HG03565 (cell line): ENCODE data around the gene SBF2.
A peak's percentile ranks its signal among the peaks of the same experiment; 100 is the strongest.

Source experiments
- ATAC-seq: cut with Tn5 transposase; IDR thresholded peaks from one replicate; pipeline ENCODE4 v1.9.1; 2021; ENCODE audit warnings: mild to moderate bottlenecking, moderate library complexity; ENCODE audit not compliant: unreplicated experiment

SBF2 gene

DNA sequence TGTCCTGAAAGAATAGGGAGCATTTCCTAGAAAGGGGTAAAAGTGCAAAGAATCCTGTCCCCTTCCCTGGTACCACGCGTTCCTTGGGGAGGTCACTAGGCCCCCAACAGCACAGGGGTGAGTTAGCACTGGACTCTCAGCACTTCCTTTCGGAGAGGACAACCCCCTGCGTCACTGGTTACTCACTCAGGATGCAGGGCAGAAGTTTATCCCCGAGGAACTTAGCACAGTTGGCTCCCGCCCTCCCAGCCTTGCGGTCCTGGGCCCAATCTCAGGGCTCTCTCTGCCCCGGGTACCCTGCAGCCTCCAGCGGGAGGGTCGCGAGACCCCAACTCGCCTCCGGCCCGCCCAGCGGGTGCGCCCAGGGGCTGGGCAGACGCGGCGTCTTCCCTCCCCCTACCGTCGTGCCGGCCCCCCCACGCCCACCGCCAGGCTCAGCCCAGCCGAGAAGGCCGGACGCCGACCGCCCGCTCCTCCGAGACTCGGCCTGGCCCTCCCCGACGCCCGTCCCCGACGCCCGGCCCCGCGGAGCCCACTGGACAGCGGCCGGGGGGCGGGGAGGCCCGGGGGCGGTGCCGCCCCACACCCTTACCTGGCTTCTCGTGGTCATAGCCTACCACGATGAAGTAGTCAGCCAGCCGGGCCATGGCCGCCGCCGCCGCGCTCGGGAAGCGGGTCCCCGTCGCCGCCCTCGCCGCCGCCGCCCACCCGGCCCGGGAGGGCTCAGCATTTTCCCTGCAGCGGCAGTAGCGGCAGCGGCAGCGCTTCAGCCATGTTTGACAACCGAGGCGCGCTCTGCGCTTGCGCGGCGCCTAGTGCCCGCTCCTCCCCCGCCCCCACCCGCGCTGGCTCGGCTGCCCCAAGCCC is at the start of gene SBF2:
Gene SBF2 (minus strand): TSS at position 797 of the 867 bp plus-strand sequence. CDS start 150 bp downstream, at position 647.
- ATAC-seq: peak; percentile 30

DNA sequence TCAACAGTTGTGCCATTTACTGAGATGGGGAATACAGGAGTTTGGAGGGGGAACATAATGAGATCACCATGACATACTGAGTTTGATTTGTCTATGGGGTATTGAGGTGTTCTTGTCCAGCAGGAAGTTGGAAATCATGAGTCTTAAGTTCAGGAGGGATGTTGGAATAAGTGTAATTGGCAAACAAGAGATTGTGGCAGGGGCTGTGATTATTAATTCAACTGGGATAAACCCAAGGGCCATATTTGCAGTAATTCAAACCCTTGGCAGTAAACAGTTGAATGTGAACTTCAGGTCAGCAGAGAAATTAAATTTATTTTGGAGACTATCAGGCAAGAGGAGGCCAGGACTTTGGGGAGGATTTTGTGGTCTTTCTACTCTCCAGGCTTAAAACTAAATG is 44.3 kb upstream of the SBF2 start:
- no peak for ATAC-seq

DNA sequence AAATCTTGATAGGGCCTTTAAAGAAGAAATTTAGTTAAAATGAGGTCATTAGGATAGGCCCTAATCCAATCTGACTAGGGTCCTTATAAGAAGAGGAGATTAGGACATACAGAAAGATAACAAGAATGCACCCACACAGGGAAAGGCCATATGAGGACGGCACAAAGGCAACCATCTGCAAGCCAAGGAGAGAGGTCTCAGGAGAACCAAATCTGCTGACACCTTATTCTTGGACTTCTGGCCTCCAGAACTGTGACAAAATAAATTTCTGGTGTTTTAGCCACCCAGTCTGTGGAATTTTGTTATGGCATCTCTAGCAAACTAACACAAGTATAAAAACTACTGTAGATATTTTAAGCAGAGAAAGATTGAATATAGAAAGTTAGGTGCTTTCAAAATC is 39.5 kb upstream of the SBF2 start:
- no peak for ATAC-seq

DNA sequence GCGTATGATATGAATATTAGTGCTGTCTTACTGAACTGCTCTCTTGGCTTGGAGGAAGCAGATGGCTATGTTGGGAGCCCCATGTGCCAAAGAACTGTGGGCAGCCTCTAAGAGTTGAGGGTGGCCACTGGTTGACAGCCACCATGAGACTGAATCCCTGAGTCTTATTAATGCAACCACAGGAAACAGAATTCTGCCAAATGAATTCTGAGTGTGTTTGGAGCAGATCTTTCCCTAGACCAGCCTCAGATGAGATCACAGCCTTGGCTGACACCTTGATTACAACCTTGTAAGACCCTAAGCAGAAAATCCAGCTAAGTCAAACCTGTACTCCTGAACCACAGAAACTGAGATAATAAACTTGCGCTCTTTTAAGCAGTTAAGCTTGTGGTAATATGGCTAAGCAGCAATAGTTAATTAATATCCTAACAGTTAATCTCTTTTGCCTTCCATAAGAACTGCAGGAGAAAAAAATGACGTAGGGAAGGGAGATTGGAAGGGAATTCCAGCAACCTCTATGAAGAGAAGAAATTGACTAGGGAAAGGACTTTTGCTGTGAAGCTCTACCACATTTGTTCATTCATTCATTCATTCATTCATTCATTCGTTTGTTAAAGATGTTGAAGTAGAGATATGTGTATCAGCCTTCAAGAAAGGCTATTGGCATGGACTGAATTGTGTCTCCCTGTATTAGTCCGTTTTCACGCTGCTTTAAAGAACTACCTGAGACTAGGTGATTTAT is 37.7 kb upstream of the SBF2 start:
- no peak for ATAC-seq

DNA sequence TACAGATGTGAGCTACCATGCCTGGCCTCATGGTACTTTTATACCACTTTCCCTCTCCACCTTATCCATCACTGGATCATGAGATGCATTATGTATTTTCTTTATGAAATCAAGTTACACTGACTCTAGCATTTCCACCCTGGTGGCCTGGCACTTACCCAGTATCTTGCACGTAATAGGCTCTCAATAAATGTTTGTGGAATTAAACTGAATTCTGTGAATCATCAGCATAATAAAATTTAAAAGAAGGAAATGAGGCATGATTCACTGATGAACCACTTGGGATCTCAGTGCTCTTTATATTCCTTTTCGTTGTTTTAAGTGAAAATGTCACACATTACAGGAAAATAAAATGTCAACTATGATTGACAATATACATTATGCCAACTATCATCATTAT is 35.9 kb upstream of the SBF2 start:
- ATAC-seq: no peak

DNA sequence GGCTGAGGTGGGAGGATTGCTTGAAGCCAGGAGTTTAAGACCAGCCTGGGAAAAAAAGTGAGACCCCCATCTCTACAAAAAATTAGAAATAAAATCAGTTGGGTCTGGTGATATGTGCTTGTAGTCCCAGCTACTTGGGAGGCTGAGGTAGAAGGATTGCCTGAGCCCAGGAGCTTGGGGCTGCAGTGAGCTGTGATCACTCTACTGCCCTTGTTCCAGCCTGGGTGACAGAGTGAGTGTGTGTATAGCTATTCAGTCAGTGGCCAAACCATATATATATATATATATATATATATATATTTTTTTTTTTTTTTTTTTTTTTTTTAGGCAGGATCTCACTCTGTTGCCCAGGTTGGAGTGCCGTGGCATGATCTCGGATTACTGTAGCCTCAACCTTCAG is 35.3 kb upstream of the SBF2 start:
- no peak for ATAC-seq

DNA sequence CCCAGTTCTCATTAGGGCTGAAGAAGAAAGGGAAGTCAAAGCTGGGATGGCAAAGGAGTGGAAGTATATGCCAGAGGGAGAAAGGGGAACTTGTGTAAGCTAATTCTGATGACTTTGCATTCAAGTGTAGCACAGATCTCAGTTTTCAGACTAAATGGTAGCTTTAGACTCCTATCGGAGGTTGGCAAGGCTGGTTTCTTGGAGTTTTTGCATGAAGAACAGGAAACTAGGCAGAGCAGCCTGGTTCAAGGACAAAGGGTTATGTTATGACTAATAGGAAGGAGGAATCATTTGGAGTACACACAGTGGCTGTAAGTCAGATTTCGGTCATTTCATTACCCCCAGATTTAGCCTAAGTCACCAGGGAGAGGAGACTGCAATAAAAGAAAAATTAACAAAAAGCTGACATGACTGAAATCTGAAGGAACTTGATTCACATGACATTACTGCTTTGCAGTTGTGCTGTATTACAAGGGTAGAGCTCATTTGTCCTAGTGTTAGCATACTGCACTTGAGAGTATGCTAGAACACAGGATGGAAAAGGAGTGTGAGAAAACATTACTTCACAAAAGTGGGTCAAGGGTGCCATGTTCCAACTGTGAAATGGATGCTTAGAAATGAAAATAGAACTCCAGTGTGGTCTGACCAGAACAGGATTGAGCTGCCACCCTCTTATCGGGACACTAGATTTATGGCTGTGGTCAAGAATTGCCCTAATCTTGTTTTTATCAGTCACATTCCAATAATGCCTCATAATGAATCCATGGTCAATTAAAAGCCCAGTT is 34.5 kb upstream of the SBF2 start:
- no peak for ATAC-seq

DNA sequence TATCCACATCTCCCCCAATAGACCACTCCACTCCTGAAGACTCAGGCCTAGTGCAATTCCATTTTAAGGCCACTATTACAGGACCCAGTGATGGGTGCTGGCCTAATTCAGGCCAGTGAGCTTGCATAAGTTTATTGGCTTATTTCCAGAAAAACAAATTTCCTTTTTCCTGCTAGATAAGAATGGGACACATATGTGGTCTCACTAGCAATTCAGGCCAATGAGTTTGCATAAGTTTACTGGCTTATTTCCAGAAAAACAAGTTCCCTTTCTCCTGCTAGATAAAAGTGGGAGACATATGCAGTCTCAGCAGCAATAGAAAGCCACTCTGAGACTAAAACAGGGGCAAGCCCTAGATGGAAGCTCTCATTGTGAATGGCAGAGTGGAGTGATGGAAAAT is 33.2 kb upstream of the SBF2 start:
- no peak for ATAC-seq

DNA sequence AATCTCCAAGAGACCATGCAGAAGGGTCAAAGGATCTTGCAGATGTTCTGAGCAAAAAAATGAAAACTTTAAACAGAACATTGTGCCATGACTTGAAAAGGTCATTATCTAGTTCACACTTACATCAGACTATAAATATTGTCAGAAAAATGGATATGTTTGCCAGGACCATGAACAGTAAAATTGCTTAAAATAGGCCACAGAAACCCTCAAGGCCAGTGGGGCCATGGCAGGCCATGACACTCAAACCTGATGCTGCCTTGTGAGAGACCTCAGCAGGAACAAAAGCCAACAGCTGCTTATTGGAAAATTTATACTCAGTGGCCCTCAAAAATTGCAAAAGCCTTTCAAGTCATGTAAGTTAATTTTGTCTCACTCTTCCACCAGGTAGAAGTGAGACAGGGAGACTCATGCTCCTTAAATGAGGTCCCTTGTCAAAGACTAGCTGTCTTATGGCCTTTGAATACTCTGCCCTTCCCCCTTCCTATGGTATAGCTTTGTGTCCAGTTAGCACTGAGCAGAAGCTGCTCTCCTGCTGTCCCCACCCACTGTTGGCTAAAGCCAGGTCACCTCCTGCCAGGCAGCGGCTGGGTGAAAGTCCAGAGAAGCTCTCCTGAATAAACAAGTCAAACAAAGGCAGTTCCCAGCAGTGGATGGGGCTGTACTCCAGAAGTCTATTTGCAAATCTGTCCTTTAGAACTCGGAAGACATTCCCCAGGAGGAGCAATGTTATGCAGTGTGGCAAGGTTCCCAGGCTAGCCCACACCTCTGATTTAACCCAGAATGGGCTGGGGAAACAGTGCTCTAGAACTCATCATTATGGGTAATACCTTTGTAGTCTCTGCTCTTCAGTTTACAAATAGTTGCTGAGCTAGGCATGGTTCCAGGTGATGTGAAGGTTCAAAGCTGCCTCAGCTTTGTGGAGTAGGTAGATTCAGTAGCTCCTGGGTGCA is 32.3 kb upstream of the SBF2 start:
- no peak for ATAC-seq

DNA sequence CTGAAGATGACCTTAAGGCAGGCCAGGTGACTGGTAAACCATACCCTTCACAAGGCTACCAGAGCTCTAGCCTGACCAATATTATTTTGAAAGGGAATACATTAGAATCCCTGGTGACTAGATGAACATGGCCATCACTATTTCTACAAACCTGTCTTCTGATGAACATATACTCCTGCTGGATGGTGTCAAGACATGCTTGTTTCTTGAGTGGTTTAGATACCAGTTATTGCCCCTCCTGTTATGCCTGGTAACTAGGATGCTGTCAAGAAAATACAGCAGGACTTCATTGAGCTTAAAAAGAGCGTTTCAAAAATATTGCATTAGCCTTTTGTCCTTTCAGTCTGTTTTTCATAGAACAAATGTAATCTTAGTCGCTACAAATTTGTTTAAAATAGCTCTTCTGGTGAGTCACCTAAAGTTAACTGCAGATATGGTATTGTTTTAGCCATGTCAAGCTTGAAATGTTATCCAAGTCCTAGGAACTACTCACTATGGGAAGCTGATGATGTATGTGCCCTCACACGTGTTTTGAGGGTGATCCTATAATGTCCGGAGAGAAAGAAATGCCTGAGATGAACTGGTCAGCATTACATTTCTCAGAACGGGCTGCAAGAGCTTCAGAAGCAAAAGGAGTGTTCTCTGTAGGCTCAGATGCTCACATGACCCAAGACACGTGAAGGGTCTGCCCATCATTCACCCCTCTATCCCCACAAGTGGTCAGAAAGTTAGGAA is 31.4 kb upstream of the SBF2 start:
- ATAC-seq: no peak

DNA sequence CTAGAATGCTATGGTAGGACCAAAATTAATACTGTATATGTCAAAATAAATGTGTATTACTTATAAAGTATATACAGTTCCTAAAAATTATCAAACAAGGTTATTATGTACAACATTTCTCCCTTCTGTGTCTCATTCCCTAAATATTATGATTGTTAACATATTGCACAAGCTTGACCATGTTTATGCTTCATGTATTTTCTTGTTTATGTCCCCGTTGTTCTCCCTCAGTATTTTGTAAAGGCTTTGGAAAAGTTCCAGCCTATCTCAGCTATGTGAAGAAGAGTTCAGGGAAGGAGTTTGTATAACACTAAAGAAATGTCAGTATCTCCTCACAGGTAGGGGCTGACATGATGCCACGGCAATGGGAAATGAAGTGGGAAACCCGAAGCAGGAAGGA is 30.5 kb upstream of the SBF2 start:
- ATAC-seq: no peak

DNA sequence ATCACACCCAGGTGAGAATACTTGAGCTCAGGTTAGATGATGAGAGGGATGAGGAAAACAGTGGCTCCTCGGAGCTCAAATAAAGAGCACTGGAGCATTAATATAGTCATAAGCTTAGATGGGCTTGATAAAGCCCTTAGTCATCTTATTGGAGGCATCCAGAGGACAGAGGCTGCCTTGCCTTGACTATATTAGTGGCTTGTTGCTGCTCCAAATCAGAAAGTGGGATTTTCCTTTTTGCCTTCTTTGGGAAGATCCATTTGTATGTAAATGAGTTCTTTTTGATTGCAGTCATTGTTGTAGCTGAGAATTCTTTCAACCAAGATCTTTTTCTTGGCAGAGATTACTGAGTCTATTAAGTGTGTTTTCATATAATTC is 29.8 kb upstream of the SBF2 start:
- no peak for ATAC-seq

DNA sequence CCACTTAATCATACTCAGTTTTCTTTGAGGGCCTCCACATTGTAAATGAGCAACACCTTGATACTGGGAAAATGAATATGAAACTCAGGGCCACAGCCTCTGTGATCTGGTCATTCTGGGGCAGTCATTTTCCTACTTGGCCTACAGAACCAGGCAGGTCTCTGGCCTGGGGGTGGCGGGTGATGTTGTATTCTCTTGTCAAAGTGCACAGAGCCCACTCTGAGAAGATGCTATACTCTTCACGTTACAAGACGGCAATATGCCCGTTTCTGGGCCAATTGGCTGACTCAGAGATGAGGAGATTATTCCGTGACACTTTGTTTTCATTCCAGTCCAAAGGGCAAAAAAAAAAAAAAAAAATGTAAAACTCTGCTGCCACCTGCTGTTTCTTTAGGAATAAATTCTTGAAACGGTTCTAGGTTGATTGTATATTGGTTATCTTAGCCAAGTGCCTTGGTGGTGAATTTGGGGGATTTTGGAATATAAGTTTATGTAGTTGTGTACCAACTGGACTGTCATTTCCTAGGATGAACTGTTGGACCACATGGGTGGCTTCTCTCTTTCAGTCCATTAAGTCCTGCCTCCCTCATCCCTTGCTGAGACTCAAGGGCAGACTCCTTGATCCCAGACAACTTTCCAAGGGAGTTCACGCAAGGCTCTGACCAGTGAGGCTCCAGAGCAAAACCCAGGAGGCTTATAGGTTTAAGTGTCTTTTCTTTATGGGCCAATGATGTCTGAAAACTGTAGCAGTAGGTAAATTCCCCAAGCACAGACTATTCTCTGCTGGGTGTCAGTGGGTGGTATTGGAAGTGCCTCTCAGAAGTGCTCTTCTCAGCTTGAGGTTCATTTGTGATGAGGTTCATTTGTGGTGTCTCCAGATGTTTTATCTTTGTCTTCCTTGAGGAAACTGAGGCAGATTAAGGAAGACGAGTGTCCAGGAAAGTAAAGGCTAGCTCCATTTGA is 29.1 kb upstream of the SBF2 start:
- no peak for ATAC-seq

DNA sequence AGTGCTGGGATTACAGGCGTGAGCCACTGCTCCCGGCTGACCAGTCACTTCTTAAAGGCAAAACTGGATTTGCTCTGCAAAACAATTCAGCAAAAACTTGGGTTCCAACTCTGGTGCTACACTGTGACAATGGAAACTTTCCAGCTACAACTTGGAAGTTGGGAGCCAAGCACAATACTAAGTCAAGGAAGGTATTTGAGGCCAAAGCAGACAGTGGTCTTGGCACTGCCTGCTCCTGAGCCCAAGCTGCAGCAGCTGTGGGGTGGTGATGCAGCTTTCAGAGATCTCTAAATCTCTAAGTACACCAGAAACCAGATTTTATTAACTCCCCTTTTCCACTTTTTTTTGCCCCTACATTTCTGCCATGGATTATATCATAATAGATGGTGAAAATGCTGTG is 28.4 kb upstream of the SBF2 start:
- ATAC-seq: no peak

DNA sequence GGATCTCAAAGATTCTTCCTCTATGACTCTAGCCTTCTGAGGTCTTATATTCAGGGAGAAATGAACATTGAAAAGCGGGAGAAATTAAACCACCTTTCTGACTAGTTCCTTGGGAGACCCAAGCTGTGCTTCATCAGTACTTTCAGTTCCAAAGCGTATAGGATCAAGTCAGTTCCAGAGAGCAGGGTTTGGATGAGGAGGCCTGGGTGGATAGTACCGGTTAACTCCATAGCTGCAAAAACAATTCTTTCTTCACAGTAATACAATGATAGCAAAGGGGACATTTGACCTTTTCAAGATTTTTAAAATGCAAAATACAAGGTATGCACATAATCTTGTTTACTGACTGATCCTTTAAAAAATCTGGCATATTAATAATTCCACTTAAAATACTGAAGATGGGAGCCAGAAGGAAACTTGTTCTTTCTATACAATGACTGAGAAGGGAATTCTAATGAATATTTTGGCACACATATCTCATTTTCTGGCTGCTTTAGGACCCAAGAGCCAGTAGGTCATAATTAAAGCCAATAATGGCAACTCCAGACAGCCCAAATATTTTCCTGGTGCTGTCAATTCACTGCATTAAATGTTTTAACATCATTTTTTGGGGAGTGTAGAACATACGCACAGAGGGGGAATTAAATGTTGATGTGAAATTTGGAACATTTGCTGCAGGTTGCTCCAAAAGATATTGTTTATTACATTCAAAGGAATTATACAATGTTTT is 26.9 kb upstream of the SBF2 start:
- no peak for ATAC-seq

DNA sequence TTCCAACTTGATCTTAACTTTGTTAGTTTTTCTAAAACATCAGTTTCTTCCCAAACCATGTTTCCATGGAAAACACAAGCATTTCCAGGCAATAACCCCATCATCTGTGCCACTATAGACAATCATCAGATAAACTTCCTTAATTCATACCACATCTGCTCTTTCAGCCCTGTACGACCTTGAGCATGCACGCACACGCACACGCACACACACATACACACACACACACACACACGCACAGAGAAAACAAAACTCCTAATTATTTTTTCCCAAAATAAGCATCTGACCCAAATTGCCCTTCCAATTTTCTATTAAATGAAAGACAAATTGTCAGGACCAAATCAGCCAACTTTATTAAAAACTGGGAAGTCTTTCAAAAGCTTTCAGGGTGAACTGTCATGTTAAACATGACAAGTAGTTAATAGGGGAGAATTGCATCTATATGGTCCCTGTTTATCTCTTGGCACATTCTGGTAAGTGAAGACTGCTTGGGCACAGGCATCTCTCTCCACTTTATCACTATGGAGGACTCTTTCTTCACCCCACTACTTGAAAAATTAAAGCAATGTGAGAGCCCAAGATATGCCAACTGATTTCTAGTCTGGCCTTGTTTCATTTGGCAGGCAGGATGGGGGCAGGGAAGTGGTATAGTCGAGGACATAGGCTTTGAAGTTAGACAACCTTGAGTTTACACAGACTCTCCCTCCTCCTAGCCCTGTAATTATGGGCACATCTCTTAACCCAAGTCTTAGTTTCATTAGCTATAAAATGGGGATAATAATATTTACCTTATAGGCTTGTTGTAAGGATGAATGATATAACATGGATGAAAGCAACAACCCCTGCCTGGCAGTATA is 25.9 kb upstream of the SBF2 start:
- no peak for ATAC-seq

DNA sequence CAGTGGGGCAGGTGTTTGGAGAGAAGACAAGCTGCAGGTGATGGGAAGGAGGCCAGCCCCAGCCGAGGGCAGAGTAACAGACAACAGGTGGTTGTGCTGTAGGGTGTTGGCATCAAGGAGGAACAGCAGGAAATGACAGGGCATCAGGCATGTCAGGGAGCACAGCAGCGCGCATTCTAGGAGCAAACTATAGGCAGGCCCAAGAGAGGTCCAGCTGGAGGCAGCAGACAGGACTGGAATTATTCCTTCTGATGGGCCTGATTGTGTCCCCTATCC is 24.4 kb upstream of the SBF2 start:
- ATAC-seq: no peak
